G401.6 (cell line): ENCODE measurements around the gene SPON1.
"Not testable (repeated sequence)": the region's sequence is repeated elsewhere in the genome, so short reads cannot be mapped to it uniquely, and the experiment has no call there.

Experiments
- FAIRE-seq: peaks from 2 replicates; lab custom pipeline; 2012; peaks lifted over from hg19 to GRCh38; lab: Jason Lieb, UNC

The SPON1 gene

GRCh38 chr11:13983081-13983751 is 20.7 kb downstream of the SPON1 start:
- FAIRE-seq: no peak

DNA sequence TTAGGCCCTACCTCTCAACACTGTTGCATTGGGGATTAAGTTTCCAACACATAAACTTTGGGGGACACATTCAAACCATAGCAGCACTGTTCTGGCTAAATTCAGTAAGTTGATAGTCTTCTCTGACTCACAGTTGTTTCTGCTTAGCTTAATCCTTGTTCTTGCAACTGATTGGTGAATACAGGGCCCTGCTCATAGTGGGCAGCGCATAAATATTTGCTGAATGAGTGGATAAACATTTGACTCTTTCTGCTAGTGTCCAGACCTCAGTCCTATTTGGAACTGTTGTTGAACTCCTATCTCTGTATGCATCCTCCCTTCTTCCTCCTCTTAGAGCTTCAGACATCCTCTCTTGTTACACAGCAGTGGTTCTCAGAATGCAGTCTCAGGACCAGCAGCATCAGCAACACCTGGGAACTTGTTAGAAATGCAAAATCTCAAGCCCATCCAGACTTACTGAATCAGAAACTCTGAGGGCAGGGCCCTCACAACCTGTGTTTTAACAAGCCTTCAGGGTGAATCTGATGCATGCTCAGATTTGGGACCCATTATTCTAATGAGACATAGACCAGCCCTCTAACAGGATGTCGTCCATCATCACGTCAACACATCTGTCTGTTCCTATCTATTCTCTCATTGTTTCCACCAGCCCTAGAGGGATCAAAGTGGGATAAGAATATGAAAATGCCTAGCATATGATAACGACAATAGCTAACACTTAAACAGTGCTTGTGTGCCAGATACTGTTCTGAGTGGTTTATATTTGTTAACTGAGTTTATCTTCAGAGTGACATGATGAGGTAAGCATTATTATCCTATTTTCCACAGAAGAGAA is 22.3 kb downstream of the SPON1 start:
- no peak for FAIRE-seq

- FAIRE-seq: not testable (repeated sequence)
These were observed 24.2 kb downstream of the SPON1 start for GRCh38 chr11:13986695-13987094.

- FAIRE-seq: not testable (repeated sequence)
These were observed 29.8 kb downstream of the SPON1 start for GRCh38 chr11:13992158-13992856.

- FAIRE-seq: no peak
These were observed 30.7 kb downstream of the SPON1 start for GRCh38 chr11:13993096-13993765.

- no peak for FAIRE-seq
These were observed 35.4 kb downstream of the SPON1 start for GRCh38 chr11:13997881-13998280.

GRCh38 chr11:13999704-14000103 is 37.2 kb downstream of the SPON1 start:
- FAIRE-seq: no peak

DNA sequence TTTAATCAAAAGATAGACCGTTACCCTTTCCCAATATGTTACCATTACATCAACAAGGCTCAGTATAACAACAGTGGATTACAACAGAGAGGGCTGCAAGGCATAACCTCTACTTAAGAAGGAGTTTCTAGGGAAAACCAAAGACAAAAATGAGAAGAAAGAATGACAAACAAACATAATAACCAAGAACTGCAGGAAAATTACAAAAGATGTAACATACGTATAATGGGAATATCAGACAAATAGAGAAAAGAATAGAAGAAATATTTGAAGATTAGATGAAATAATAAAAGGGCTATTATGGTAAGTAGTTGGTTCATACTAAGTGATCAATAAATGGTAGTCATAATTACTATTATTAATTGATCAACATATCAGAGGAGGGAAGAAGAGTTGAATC is 39.1 kb downstream of the SPON1 start:
- no peak for FAIRE-seq

DNA sequence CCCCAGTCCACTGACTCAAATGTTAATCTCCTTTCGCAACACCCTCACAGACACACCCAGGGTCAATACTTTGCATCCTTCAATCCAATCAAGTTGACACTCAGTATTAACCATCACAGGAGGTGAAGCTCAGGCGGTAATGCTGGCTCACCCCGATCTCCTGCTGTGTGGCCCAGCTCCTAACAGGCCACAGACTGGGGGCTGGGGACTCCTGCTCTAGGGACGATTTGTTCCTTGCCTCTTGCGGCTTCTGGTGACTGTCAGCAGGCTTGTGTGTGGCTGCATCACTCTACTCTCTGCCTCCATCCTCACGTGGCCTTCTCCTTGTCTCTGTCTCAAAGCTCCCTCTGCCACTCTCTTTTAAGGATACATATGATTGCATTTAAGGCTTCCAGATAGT is 45.0 kb downstream of the SPON1 start:
- FAIRE-seq: no peak

GRCh38 chr11:14010665-14011064 is 48.1 kb downstream of the SPON1 start:
- FAIRE-seq: no peak

- no peak for FAIRE-seq
These were observed 50.3 kb downstream of the SPON1 start for GRCh38 chr11:14012846-14013245.

GRCh38 chr11:14015711-14016110 is 53.2 kb downstream of the SPON1 start:
- FAIRE-seq: no peak

DNA sequence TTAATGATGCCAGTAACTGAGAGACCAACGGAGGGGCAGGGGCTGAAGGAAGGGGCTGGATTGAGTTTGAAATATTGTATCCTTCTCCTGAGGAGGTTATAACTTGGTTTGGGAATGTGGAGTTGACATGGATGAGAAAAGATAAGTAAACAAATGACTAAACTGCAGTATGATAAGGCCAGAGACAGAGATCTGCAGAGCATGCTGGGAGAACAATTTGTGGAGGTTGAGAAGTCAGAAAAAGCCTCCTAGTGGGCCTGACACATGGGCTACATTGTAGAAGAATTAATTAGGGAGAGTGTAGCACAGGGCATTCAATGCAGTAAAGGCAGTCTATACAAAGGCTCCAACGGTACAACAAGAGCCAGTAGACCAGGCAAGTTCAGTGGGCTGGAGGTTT is 55.9 kb downstream of the SPON1 start:
- no peak for FAIRE-seq

- no peak for FAIRE-seq
These were observed 59.2 kb downstream of the SPON1 start for GRCh38 chr11:14021738-14022137.

DNA sequence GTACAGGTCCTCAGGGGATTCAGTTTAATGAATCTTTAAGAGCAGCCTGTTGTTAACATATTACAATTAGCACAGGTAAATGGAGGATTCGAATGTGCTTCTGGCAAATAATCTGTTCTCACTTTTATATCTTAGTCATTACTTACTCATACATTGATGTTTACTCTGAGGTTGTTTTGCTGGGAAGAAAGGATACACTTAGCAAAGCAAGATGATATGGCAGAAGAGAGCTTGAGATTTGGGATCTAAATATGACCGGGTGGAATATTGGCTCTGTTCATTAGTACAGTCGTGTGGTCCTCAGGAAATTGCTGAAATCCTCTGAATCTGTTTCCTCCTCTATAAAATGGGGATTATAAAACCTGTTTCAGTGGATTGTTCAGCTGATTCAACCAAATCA is 59.7 kb downstream of the SPON1 start:
- FAIRE-seq: no peak

GRCh38 chr11:14022821-14023220 is 60.3 kb downstream of the SPON1 start:
- FAIRE-seq: no peak

GRCh38 chr11:14026961-14027360 is 64.4 kb downstream of the SPON1 start:
- no peak for FAIRE-seq

DNA sequence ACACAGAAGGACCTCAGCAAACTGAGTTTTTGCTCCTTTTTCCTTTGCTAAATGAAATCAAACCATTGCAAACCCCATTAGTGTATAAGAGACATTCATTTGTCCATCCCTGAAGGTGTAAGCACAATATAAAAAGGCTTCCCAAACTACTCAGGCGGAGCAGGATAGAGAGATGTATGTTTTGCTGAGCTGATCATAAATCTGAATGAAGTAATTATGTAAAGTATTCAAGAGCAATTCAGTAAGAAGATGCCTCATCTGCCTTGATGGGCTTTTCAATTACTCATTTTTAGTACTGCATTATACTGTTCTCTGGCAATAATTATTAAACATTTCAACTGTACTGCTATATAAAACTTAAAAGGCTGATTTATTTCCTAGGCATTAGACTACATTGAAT is 65.0 kb downstream of the SPON1 start:
- no peak for FAIRE-seq

DNA sequence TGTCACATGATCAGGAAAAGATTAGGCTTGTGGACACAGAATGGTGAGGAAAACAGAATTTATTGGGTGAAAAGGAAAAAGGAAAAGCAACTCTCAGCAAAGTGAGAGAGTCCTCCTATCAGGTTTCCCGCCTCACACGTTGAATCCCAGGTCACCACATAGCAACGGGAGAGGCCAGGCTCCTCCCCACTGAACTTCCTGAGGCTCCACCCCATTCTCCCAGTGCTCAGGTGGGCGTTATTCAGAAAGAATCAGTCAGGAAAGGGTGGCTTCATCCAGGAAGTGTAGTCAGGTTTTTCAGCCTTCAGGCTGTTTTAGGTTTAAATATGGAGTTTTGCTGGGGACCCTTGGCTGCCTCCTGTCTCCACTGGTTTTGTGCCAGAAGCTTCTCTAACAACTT is 66.9 kb downstream of the SPON1 start:
- FAIRE-seq: no peak

DNA sequence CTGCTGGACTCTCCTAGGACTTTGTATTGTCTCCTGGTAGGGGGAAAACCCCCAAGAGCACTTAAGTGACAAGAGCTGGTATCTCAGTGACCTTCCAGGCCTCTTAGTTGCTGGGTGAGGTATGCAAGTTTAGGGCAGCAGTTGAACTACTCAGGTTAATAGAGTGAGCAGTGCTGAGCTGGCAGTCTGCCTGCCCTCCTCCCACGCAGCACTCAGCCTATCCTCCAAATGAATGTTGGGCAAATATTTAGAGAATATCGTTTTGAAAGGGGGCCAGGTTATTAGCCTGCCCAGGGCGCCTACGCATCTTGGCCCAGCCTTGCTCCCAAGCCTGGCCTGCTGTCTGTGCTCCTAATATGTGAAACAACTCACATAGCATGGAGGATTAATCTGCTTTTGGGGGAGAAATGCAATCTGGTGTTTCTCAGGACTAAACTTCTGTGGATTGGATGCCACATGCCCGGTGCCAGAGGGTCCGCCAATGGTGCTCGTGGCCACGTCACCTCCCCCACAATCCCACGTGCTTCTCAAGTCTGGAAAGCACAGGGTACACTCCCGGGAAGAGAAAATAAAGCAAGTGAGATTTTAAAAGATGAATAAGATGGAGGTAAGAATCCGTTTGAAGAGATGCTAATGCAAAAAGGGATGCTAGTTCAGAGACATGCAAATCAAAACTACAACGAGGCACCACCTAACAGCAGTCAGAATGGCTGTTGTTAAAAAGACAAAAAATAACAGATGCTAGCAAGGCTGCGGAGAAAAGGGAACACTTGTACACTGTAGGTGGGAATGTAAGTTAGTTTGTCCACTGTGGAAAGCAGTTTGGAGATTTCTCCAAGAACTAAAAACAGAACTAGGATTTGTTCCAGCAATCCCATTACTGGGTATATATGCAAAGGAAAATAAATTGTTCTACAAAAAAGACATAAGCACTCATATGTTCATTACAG is 67.7 kb downstream of the SPON1 start:
- FAIRE-seq: no peak

- not testable (repeated sequence) for FAIRE-seq
These were observed 73.0 kb downstream of the SPON1 start for GRCh38 chr11:14035526-14035925.
